HTR-8/SVneo (cell line): Measurements from ENCODE around the gene YARS1.

Source experiments
- DNase-seq: peaks from one replicate; pipeline ENCODE4 v3.0.0; 2011; ENCODE audit warnings: low spot score, mixed read lengths; ENCODE audit not compliant: insufficient read length
- FAIRE-seq: peaks from 2 replicates; lab custom pipeline; 2011; peaks lifted over from hg19 to GRCh38; lab: Jason Lieb, UNC

Gene YARS1

DNA sequence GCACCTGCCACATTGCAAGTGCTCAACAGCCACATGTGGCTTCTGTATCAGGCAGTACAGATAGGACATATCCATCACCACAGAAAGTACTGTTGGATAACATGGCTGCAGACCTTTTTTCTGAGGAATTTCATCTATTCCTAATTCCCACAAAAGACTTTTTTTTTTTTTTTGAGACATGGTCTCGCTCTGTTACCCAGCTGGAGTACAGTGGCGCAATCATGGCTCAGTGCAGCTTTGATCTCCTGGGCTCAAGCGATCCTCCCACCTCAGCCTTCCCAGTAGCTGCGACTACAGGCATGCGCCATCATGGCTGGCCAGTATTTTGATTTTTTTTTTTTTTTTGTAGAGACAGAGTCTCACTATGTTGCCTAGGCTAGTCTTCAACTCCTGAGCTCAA is 33.3 kb downstream of the YARS1 start:
- FAIRE-seq (no peak), DNase-seq (no peak)

GRCh38 chr1:32782086-32782485 is 35.1 kb downstream of the YARS1 start:
- FAIRE-seq (no peak), DNase-seq (no peak)

- DNase-seq = no peak
- no peak for FAIRE-seq
Measured at GRCh38 chr1:32780628-32781234, 36.4 kb downstream of the YARS1 start.

- FAIRE-seq = no peak
- no peak for DNase-seq
Measured at GRCh38 chr1:32780005-32780404, 37.2 kb downstream of the YARS1 start.

GRCh38 chr1:32779242-32779641 is 37.9 kb downstream of the YARS1 start:
- FAIRE-seq = no peak
- no peak for DNase-seq

DNA sequence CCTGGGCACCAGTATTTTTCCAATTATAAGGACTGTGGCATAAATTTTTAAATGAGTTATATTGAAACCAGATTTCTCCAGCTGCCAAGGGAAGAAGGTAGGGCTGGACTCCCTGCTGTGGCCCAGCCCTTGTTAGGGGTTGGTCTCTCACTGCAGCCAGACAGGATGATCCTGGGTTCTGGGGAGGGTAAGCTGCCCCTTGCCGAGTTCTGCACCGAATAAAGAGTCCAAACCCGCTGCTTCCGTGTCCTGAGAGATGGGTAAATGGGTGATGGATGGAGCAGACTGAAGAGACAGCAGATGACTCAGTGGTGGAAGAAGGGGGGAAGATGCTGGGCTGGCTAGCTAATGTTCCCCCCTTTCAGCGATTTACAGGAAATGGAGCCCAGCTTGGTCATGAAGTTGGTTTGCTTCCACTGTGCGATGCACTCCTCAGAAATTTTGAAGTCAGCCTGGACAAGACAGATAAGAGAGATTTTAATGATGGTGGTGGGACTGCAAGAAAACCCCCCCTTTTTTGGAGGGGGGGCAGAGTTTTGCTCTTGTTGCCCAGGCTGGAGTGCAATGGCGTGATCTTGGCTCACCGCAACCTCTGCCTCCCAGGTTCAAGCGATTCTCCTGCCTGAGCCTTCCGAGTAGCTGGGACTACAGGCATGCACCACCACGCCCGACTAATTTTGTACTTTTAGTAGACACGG is 41.4 kb downstream of the YARS1 start:
- peak; percentile 28 for DNase-seq
- FAIRE-seq = peak; percentile 48

GRCh38 chr1:32774950-32775634 is 42.1 kb downstream of the YARS1 start:
- no peak for FAIRE-seq
- DNase-seq = no peak

- FAIRE-seq = no peak
- DNase-seq = no peak
Measured at GRCh38 chr1:32774464-32774808, 42.7 kb downstream of the YARS1 start.

DNA sequence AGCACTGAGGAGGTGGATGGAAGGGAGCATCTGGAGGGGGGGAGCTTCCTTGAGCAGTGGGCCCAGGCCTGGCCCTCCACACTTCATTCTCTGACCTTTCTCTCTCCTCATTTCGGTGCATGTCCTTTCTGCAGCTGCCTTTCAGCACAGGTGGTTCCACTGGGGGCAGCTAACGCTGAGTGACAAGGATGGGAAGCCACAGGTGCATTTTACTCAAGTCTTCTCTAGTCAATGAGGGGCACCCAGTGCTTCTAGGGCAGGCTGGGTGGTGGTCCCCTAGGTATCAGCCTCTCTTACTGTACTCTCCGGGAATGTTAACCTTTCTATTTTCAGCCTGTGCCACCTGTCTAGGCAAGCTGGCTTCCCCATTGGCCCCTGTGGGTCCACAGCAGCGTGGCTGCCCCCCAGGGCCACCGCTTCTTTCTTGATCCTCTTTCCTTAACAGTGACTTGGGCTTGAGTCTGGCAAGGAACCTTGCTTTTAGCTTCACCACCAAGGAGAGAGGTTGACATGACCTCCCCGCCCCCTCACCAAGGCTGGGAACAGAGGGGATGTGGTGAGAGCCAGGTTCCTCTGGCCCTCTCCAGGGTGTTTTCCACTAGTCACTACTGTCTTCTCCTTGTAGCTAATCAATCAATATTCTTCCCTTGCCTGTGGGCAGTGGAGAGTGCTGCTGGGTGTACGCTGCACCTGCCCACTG is 43.2 kb downstream of the YARS1 start:
- DNase-seq (no peak), FAIRE-seq (no peak)

DNA sequence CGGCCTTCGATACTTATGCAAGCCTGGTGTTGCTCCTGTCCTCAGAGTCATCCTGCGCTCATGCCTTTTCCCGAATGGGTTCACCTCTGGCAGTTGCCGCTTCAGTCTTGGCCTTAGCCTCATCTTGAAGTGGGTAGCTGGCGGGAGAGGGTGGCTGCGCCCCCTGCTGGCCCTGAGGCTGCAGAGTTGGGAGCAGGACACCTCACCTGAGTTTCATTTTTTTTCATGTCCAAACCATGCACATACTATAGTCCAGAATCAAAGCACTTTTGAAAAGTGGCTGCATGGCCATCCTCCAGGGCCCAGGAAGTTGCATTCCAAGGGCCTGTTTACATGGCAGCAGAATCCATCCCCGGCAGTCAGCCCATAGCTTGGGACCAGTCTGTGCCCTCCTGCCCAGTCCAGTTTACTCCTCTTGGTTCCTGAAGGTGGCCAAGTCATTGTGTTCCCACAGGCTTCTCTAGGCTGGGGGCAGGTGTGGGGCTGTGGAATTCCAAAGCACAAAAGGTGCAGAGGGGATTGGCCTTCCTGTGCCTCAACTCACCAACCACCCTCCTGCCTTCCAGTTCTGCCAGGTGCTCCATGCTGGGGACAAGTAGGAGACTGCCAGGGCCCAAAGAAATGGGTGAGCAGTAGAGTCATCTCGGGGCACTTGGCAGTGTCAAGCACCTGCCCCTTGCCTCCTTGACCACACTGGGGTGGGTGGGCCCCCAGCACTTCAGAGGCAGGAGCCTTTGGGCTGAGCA is 44.0 kb downstream of the YARS1 start:
- FAIRE-seq = peak; percentile 90
- DNase-seq = peak; percentile 75

- FAIRE-seq (no peak), DNase-seq (no peak)
Measured at GRCh38 chr1:32772281-32773017, 44.7 kb downstream of the YARS1 start.

- FAIRE-seq (no peak), DNase-seq (no peak)
Measured at GRCh38 chr1:32771561-32772280, 45.4 kb downstream of the YARS1 start.

DNA sequence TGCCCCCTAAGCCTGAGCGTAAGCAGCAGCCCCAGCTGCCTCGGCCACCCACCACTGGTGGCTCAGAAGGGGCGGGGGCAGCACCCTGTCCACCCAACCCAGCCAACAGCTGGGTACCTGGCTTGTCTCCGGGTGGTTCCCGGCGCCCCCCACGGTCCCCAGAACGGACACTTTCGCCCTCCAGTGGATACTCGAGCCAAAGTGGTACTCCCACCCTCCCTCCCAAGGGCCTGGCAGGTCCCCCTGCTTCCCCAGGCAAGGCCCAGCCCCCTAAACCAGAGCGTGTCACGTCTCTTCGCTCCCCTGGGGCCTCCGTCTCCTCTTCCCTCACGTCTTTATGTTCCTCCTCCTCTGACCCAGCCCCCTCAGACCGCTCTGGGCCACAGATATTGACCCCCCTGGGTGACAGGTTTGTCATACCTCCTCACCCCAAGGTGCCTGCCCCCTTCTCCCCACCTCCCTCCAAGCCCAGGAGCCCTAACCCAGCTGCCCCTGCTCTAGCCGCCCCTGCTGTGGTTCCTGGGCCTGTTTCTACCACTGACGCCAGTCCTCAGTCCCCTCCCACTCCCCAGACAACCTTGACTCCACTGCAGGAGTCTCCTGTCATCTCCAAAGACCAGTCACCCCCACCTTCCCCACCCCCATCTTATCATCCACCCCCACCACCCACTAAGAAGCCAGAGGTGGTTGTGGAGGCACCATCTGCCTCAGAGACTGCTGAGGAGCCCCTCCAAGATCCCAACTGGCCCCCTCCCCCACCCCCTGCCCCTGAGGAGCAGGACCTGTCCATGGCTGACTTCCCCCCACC is 46.2 kb downstream of the YARS1 start:
- DNase-seq = no peak
- FAIRE-seq = no peak

GRCh38 chr1:32770221-32770731 is 46.9 kb downstream of the YARS1 start:
- FAIRE-seq (no peak), DNase-seq (no peak)

GRCh38 chr1:32769524-32770220 is 47.5 kb downstream of the YARS1 start:
- FAIRE-seq (no peak), DNase-seq (peak; percentile 27)

DNA sequence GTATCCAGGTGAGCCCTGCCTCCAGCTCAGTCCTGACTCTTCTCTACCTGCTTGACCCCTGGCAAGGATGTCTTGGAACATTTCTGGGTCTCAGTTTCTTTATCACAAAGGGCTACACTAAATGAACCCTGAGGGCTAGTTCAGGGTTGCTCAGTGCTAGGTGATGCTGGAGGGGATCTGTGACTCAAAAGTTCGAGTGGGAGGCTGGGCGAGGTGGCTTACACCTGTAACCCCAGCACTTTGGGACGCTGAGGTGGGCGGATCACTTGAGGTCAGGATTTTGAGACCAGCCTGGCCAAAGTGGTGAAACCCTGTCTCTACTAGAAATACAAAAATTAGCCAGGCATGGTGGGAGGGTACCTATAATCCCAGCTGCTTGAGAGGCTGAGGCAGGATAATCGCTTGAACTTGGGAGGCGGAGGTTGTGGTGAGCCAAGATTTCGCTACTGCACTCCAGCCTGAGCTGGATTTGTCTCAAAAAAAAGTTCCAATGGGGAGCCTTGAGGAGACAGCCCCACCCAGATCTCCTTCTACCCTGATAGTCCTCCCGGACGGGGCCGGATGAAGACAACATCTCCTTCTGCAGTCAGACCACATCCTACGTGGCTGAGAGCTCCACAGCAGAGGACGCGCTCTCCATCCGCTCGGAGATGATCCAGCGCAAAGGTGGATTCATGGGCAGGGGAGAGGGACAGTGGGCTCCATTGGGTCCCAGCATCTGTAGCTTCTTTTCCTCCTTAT is 48.9 kb downstream of the YARS1 start:
- DNase-seq = no peak
- FAIRE-seq = no peak

- FAIRE-seq (no peak), DNase-seq (no peak)
Measured at GRCh38 chr1:32767641-32768040, 49.5 kb downstream of the YARS1 start.
